Endothelial cell of umbilical vein (primary cell): ENCODE measurements around the gene ATP6V1A. TPM values are rescaled to one million over a fixed set of nuclear protein-coding genes. Genes with fewer than 3 reads are reported as not detected.
A peak's percentile ranks its signal among the peaks of the same experiment; 100 is the strongest.

Experiments
- BruUV-seq: library from RNA; stranded (reverse); fragments of 400-500 nt; replicated peaks from 2 replicates; lab custom pipeline; 2021; lab: Mats Ljungman, UMichigan
- CTCF ChIA-PET: fragments of 300-600, 350-600 bp; sonication (Branson Sonifier 250); formaldehyde crosslinking; loops from one replicate; lab custom pipeline; 2021; ENCODE audit warnings: antibody characterized with exemption, inconsistent platforms; lab: Charles Lee
- POLR2A ChIA-PET: fragments of 300-600, 350-600 bp; sonication (Branson Sonifier 250); formaldehyde crosslinking; loops from one replicate; lab custom pipeline; 2021; ENCODE audit warnings: antibody characterized with exemption, inconsistent platforms; lab: Charles Lee
- DNase-seq: peaks from one replicate; pipeline ENCODE4 v3.0.0-alpha.2; 2011; ENCODE audit warnings: low read depth, low spot score
- FAIRE-seq: peaks from 2 replicates; lab custom pipeline; 2011; peaks lifted over from hg19 to GRCh38; lab: Jason Lieb, UNC
- H2AFZ ChIP-seq: 2 replicates; pipeline ENCODE4 v1.6.0; 2012; ENCODE audit warnings: low read depth, low read length, control low read depth, inconsistent platforms
- H3K27ac ChIP-seq: 2 replicates; pipeline ENCODE4 v1.5.1; 2011; ENCODE audit warnings: low read depth, mild to moderate bottlenecking, control low read depth, low read length, moderate library complexity; ENCODE audit not compliant: insufficient read depth
- H3K27me3 ChIP-seq, 2 experiments: 2 replicates each; pipeline versions ENCODE4 v1.6.0 to v1.6.1; 2011; ENCODE audit warnings: low read length in 2 of 2, mixed read lengths in 1 of 2; ENCODE audit not compliant: control insufficient read depth in 2 of 2, insufficient read depth in 2 of 2
- H3K36me3 ChIP-seq, 2 experiments: 2 replicates in 1 of 2; 3 replicates in 1 of 2; pipeline ENCODE4 v1.5.1; 2011; ENCODE audit warnings: low read length in 2 of 2, mild to moderate bottlenecking in 1 of 2, moderate library complexity in 1 of 2; ENCODE audit not compliant: control insufficient read depth in 2 of 2, insufficient read depth in 2 of 2; ENCODE audit errors: extremely low read depth in 1 of 2
- H3K4me1 ChIP-seq: 3 replicates; pipeline ENCODE4 v1.5.1; 2011; ENCODE audit warnings: mild to moderate bottlenecking, low read length; ENCODE audit not compliant: control insufficient read depth, insufficient read depth; ENCODE audit errors: extremely low read depth
- H3K4me2 ChIP-seq: 2 replicates; pipeline ENCODE4 v1.6.1; 2011; ENCODE audit warnings: low read length, control low read depth, mixed read lengths; ENCODE audit not compliant: insufficient read depth
- H3K4me3 ChIP-seq, 3 experiments: fragments of 200-600 bp in 1 of 3; sonication (generic), shearing (Covaris generic) in 1 of 3; replicated peaks in 1 of 3; 2 replicates each; pipeline ENCODE4 v1.5.1; 2011 to 2016; ENCODE audit warnings: control low read depth in 3 of 3, low read length in 3 of 3, mild to moderate bottlenecking in 2 of 3, inconsistent platforms in 1 of 3, low read depth in 1 of 3, moderate library complexity in 1 of 3; ENCODE audit not compliant: insufficient read depth in 1 of 3
- H3K79me2 ChIP-seq: 2 replicates; pipeline ENCODE4 v1.6.0; 2012; ENCODE audit warnings: low read length, inconsistent platforms; ENCODE audit not compliant: control insufficient read depth, insufficient read depth
- H3K9ac ChIP-seq: replicated peaks from 2 replicates; pipeline ENCODE3; 2011; ENCODE audit warnings: low read length, control low read depth; ENCODE audit not compliant: insufficient read depth; ENCODE audit errors: extremely low read depth
- H3K9me1 ChIP-seq: replicated peaks from 3 replicates; pipeline ENCODE4 v1.6.0; 2011; ENCODE audit warnings: mild to moderate bottlenecking, low read length; ENCODE audit not compliant: control insufficient read depth, insufficient read depth; ENCODE audit errors: extremely low read depth
- H3K9me3 ChIP-seq: replicated peaks from 2 replicates; pipeline ENCODE4 v1.5.1; 2012; ENCODE audit warnings: low read length, inconsistent platforms; ENCODE audit not compliant: control insufficient read depth, insufficient read depth
- H4K20me1 ChIP-seq: replicated peaks from 2 replicates; pipeline ENCODE3; 2011; ENCODE audit warnings: mild to moderate bottlenecking, low read length; ENCODE audit not compliant: control insufficient read depth, insufficient read depth; ENCODE audit errors: extremely low read depth
- EZH2 ChIP-seq: IDR thresholded peaks from 2 replicates; pipeline ENCODE4 v1.6.1; 2012; ENCODE audit warnings: borderline replicate concordance, low read depth, mild to moderate bottlenecking, moderate library complexity, low read length, inconsistent platforms; ENCODE audit not compliant: severe bottlenecking
- FOS ChIP-seq: IDR thresholded peaks from 2 replicates; pipeline ENCODE4 v1.6.1; 2011; ENCODE audit warnings: mild to moderate bottlenecking, low read length, moderate library complexity, borderline replicate concordance; ENCODE audit not compliant: insufficient read depth
- GATA2 ChIP-seq: IDR thresholded peaks from 2 replicates; pipeline ENCODE4 v1.7.0; 2011; ENCODE audit warnings: low read depth, mild to moderate bottlenecking, moderate library complexity, mixed read lengths, low read length; ENCODE audit not compliant: insufficient read length, insufficient read depth
- JUN ChIP-seq: IDR thresholded peaks from 2 replicates; pipeline ENCODE4 v1.6.1; 2011; ENCODE audit warnings: borderline replicate concordance, low read depth; ENCODE audit not compliant: insufficient read length, insufficient read depth
- MYC ChIP-seq: IDR thresholded peaks from one replicate; pipeline ENCODE4 v1.6.1; 2011; ENCODE audit warnings: mild to moderate bottlenecking, low read depth, low read length
- POLR2A ChIP-seq: IDR thresholded peaks from 2 replicates; pipeline ENCODE4 v1.6.1; 2012; ENCODE audit warnings: low read depth, mild to moderate bottlenecking, control low read depth, low read length
- POLR2AphosphoS5 ChIP-seq: IDR thresholded peaks from 2 replicates; pipeline ENCODE4 v1.6.1; 2012; ENCODE audit warnings: low read depth, mild to moderate bottlenecking, control low read depth, low read length, moderate library complexity; ENCODE audit not compliant: insufficient read depth
- dilution Hi-C: fragments of 300-500 bp; cut with MboI; formaldehyde crosslinking; loops from one replicate; pipeline ENCODE4 v1.15.0; 2019; ENCODE audit warnings: low sequenced_read_pairs; ENCODE audit not compliant: extremely low pct_ligation_motif_present
- intact Hi-C: fragments of 100-400 bp; cut with micrococcal nuclease; formaldehyde crosslinking; loops from one replicate; pipeline ENCODE4 v1.10.0; 2022
- polyA plus RNA-seq, 4 experiments: library from polyadenylated mRNA; depleted of rRNA in 3 of 4; stranded (reverse) in 3 of 4; unstranded in 1 of 4; fragments of >200 nt; gene quantifications; 2 replicates each; pipeline versions ENCODE4 v1.2.1 to v1.2.3, GENCODE V29; 2011 to 2012; ENCODE audit warnings: missing spikeins in 1 of 4
- total RNA-seq: library from RNA; stranded (reverse); gene quantifications from 2 replicates; pipeline ENCODE4 v1.2.3, GENCODE V29; 2021
- TF ChIP-seq, protein P1 (sequence below), 2 donors: IDR thresholded peaks; 1 replicate in 1 of 2; 2 replicates in 1 of 2; pipeline ENCODE4 v1.5.1; 2011; ENCODE audit warnings: low read length in 2 of 2, mild to moderate bottlenecking in 2 of 2, moderate library complexity in 2 of 2, control low read depth in 1 of 2, inconsistent platforms in 1 of 2, low read depth in 1 of 2; ENCODE audit not compliant: insufficient read depth in 1 of 2; ENCODE audit errors: extremely low read depth in 1 of 2
- TF ChIP-seq, protein P2 (sequence below): IDR thresholded peaks from 2 replicates; pipeline ENCODE4 v1.6.1; 2011; ENCODE audit not compliant: insufficient read depth, insufficient read length

ATP6V1A gene
- total and polyA plus RNA-seq, 2 donors (not counting 3 experiments of a cell fraction or from before 2014, with no cell fraction given) = 20.9 to 96.9 TPM

DNA sequence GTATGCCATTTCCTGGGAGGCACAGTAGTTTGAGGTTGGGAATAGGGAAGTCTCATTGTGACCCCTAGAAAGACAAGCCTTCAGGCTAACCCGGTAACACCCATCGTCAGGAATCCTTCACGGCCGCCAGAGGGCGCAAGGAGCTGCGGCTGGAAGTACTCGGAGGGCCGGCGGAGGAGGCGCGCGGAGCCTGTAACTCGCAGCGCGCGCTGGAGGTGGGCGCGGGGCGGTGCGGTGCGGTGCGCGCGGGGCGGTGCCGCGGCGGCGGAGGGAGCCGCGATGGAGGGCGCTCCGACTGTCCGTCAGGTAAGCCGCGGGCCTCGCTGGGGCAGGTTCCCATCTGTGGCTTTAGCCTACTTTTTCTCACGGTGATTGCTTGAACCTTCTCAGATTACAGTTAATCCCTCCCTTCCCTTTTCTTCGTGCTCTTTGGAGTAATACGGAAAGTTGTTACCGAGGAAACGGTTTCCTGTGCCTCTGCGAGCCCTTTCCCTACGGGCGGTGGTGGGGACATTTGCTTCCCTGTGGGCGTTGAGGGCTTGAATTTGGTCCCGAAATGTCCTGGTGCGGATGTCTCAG, 91.9 kb downstream of the ATP6V1A start, which contains the start of gene GRAMD1C:
GRAMD1C (plus strand) TSS at position 158 of the 579 bp plus-strand sequence; CDS start at position 280, 122 bp downstream.
- peak within 1 kb of the TSS; percentile 67 to 80 (median 69) for H3K4me3 ChIP-seq
- H3K9me3 ChIP-seq = no peaks in the 10 kb centered on the region
- H3K27me3 ChIP-seq = no peaks in the 10 kb centered on the region
- peak within 1 kb of the TSS; percentile 95 for H3K9ac ChIP-seq
- peak; percentile 85 for FAIRE-seq
- H3K9me1 ChIP-seq = no peaks in the 10 kb centered on the region
- H3K27ac ChIP-seq = peak within 1 kb of the TSS; percentile 83
- peaks cover under 1% of the 10 kb centered on the region for H4K20me1 ChIP-seq
- BruUV-seq = TSS peak; percentile 50
- H3K36me3 ChIP-seq = no peaks in the 10 kb centered on the region
- POLR2A ChIA-PET = interaction anchor here (0.7 kb wide), 1 partner anchor 1722 kb away, joined by 3 read pairs; no protein-coding TSS in a partner anchor
- no peaks in the 10 kb centered on the region for H3K4me1 ChIP-seq
- peak; percentile 91 for DNase-seq
- dilution Hi-C loops (no loop called here), intact Hi-C loops (loop anchor here (1.0 to 5.0 kb wide), 7 partner anchors 54 to 340 kb away; partner anchors contain the start of genes NAA50 and USF3)
- no peaks in the 10 kb centered on the region for H3K79me2 ChIP-seq
- TF ChIP-seq JUN = no peak
- TF ChIP-seq FOS = no peak
- no peak for TF ChIP-seq EZH2
- no peak for TF ChIP-seq MYC
- no peak for TF ChIP-seq GATA2
- TF ChIP-seq POLR2A = peak; percentile 61
- TF ChIP-seq, protein P1, sequence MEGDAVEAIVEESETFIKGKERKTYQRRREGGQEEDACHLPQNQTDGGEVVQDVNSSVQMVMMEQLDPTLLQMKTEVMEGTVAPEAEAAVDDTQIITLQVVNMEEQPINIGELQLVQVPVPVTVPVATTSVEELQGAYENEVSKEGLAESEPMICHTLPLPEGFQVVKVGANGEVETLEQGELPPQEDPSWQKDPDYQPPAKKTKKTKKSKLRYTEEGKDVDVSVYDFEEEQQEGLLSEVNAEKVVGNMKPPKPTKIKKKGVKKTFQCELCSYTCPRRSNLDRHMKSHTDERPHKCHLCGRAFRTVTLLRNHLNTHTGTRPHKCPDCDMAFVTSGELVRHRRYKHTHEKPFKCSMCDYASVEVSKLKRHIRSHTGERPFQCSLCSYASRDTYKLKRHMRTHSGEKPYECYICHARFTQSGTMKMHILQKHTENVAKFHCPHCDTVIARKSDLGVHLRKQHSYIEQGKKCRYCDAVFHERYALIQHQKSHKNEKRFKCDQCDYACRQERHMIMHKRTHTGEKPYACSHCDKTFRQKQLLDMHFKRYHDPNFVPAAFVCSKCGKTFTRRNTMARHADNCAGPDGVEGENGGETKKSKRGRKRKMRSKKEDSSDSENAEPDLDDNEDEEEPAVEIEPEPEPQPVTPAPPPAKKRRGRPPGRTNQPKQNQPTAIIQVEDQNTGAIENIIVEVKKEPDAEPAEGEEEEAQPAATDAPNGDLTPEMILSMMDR (IDR thresholded peaks at IDR 0.05; ENCODE audit: extremely low read depth in 1 of 2, insufficient read depth in 1 of 2, low read depth in 1 of 2, low read length in 2 of 2) = peak; percentile 85 to 93
- peak; percentile 75 for TF ChIP-seq POLR2AphosphoS5
- TF ChIP-seq, protein P2, sequence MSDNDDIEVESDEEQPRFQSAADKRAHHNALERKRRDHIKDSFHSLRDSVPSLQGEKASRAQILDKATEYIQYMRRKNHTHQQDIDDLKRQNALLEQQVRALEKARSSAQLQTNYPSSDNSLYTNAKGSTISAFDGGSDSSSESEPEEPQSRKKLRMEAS = no peak
- peak within 1 kb of the TSS; percentile 88 for H2AFZ ChIP-seq
- H3K4me2 ChIP-seq = peak within 1 kb of the TSS; percentile 71
- CTCF ChIA-PET = interaction anchor here (0.6 to 4.2 kb wide), 17 partner anchors 9 to 461 kb away, joined by 3 to 31 read pairs (median 5); partner anchors contain the start of genes ATP6V1A and NAA50
